ENCODE measurements around the gene RAB14. TPM values are rescaled to one million over a fixed set of nuclear protein-coding genes. Genes with fewer than 3 reads are reported as not detected.

The RAB14 gene
- total and polyA plus RNA-seq, 4 donors: 26.3 to 108 (median 55.9) TPM

DNA sequence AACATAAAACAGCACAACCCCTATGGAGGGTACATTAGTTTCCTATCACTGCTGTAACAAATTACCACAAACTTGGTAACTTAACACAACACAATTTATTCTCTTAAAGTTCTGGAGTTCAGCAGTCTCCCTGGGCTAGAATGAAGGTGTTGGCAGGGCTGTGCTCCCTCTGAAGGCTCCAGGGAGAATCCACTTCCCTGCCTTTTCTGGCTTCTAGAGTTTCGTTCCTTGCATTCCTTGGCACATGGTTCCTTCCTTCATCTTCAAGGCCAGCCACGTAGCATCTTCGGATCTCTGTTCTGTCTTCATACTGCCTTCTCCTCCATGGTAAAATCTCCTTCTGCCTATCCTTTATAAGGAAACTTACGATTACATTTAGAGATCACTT, 41.3 kb upstream of the RAB14 start:
- H3K4me3 ChIP-seq: no peak overlapping the region
- DNase-seq (no peak), ATAC-seq (ENCODE audit: insufficient read depth, low FRiP score) (no peak)
- 92 to 98% methylated on average over 4 of the region's 4 CpGs for WGBS, 2 donors
- H3K9ac ChIP-seq (ENCODE audit: insufficient read depth in 1 of 2, low read length in 2 of 2): no peak overlapping the region
- no peaks in the 10 kb centered on the region for H3K27me3 ChIP-seq (ENCODE audit: control insufficient read depth in 3 of 3, insufficient read depth in 3 of 3, low read length in 2 of 3)
- peaks cover 0 to 2% (median 0%) of the 10 kb centered on the region in 5 donors for H3K4me1 ChIP-seq (ENCODE audit: control insufficient read depth in 5 of 5, insufficient read depth in 5 of 5, low read length in 5 of 5)
- TF ChIP-seq, protein P1, sequence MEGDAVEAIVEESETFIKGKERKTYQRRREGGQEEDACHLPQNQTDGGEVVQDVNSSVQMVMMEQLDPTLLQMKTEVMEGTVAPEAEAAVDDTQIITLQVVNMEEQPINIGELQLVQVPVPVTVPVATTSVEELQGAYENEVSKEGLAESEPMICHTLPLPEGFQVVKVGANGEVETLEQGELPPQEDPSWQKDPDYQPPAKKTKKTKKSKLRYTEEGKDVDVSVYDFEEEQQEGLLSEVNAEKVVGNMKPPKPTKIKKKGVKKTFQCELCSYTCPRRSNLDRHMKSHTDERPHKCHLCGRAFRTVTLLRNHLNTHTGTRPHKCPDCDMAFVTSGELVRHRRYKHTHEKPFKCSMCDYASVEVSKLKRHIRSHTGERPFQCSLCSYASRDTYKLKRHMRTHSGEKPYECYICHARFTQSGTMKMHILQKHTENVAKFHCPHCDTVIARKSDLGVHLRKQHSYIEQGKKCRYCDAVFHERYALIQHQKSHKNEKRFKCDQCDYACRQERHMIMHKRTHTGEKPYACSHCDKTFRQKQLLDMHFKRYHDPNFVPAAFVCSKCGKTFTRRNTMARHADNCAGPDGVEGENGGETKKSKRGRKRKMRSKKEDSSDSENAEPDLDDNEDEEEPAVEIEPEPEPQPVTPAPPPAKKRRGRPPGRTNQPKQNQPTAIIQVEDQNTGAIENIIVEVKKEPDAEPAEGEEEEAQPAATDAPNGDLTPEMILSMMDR (IDR thresholded peaks at IDR 0.05; ENCODE audit: control extremely low read depth, extremely low read depth): no peak
- peaks cover 0 to 1% (median 0%) of the 10 kb centered on the region in 4 donors for H3K36me3 ChIP-seq (ENCODE audit: control insufficient read depth in 4 of 4, insufficient read depth in 4 of 4, low read length in 4 of 4)
- H3K9me3 ChIP-seq (ENCODE audit: control insufficient read depth in 4 of 4, insufficient read depth in 3 of 4, low read length in 3 of 4): no peaks in the 10 kb centered on the region
- peak overlapping the region in 1 of 2 donors; percentile 27 for H3K27ac ChIP-seq (ENCODE audit: low read depth in 1 of 2, low read length in 1 of 2)

GRCh38 chr9:121242219-121242958, 40.7 kb upstream of the RAB14 start:
- Histone ChIP-seq H3K9ac (ENCODE audit: insufficient read depth in 1 of 2, low read length in 2 of 2) (no peak overlapping the region), H3K27me3 (ENCODE audit: control insufficient read depth in 3 of 3, insufficient read depth in 3 of 3, low read length in 2 of 3) (no peaks in the 10 kb centered on the region), H3K4me1 (ENCODE audit: control insufficient read depth in 5 of 5, insufficient read depth in 5 of 5, low read length in 5 of 5) (peaks cover 0 to 2% (median 0%) of the 10 kb centered on the region in 5 donors), H3K9me3 (ENCODE audit: control insufficient read depth in 4 of 4, insufficient read depth in 3 of 4, low read length in 3 of 4) (no peaks in the 10 kb centered on the region), H3K36me3 (ENCODE audit: control insufficient read depth in 4 of 4, insufficient read depth in 4 of 4, low read length in 4 of 4) (peaks cover 0 to 1% (median 0%) of the 10 kb centered on the region in 4 donors), H3K4me3 (no peak overlapping the region), H3K27ac (ENCODE audit: low read depth in 1 of 2, low read length in 1 of 2) (no peak overlapping the region)
- 68 to 90% methylated on average over 5 of the region's 5 CpGs for WGBS, 2 donors
- TF ChIP-seq, protein P1 (IDR thresholded peaks at IDR 0.05; ENCODE audit: control extremely low read depth, extremely low read depth): no peak
- ATAC-seq (ENCODE audit: insufficient read depth, low FRiP score) (no peak), DNase-seq (no peak)

- H3K9me3 ChIP-seq (ENCODE audit: control insufficient read depth in 4 of 4, insufficient read depth in 3 of 4, low read length in 3 of 4): no peaks in the 10 kb centered on the region
- H3K9ac ChIP-seq (ENCODE audit: insufficient read depth in 1 of 2, low read length in 2 of 2): no peak overlapping the region
- no peaks in the 10 kb centered on the region for H3K27me3 ChIP-seq (ENCODE audit: control insufficient read depth in 3 of 3, insufficient read depth in 3 of 3, low read length in 2 of 3)
- H3K36me3 ChIP-seq (ENCODE audit: control insufficient read depth in 4 of 4, insufficient read depth in 4 of 4, low read length in 4 of 4): peaks cover 0 to 1% (median 0%) of the 10 kb centered on the region in 4 donors
- H3K4me1 ChIP-seq (ENCODE audit: control insufficient read depth in 5 of 5, insufficient read depth in 5 of 5, low read length in 5 of 5): no peaks in the 10 kb centered on the region
- TF ChIP-seq, protein P1 (IDR thresholded peaks at IDR 0.05; ENCODE audit: control extremely low read depth, extremely low read depth): no peak
- ATAC-seq (ENCODE audit: insufficient read depth, low FRiP score): no peak
- WGBS, 2 donors: 83 to 87% methylated on average over 6 of the region's 6 CpGs
- H3K4me3 ChIP-seq: no peak overlapping the region
- H3K27ac ChIP-seq (ENCODE audit: low read depth in 1 of 2, low read length in 1 of 2): no peak overlapping the region
- DNase-seq: no peak
Observed at GRCh38 chr9:121240472-121241135, 38.9 kb upstream of the RAB14 start.
